GM18499 (cell line): ENCODE measurements around the gene ENGASE.

Experiments used
- ATAC-seq: cut with Tn5 transposase; IDR thresholded peaks from one replicate; pipeline ENCODE4 v1.9.1; 2021; ENCODE audit warnings: moderate number of reproducible peaks; ENCODE audit not compliant: insufficient read depth, unreplicated experiment

ENGASE gene

GRCh38 chr17:79131701-79132100, 57.1 kb downstream of the ENGASE start:
- no peak for ATAC-seq

GRCh38 chr17:79132271-79133064, 57.8 kb downstream of the ENGASE start:
- ATAC-seq, result no peak

GRCh38 chr17:79133214-79133613, 58.6 kb downstream of the ENGASE start:
- no peak for ATAC-seq

GRCh38 chr17:79133985-79134384, 59.4 kb downstream of the ENGASE start:
- ATAC-seq, result no peak

- ATAC-seq, result no peak
Observed at GRCh38 chr17:79135011-79135410, 60.4 kb downstream of the ENGASE start.

GRCh38 chr17:79135628-79136405, 61.2 kb downstream of the ENGASE start:
- ATAC-seq, result no peak
